Measurements from ENCODE around the gene LPIN1. TPM values are rescaled to one million over a fixed set of nuclear protein-coding genes. Genes with fewer than 3 reads are reported as not detected.

Gene LPIN1
- total and polyA plus RNA-seq, 2 of the 8 experiments (the other 6 are each of a cell fraction or from before 2014, with no cell fraction given): 4.3 to 9.8 TPM

DNA sequence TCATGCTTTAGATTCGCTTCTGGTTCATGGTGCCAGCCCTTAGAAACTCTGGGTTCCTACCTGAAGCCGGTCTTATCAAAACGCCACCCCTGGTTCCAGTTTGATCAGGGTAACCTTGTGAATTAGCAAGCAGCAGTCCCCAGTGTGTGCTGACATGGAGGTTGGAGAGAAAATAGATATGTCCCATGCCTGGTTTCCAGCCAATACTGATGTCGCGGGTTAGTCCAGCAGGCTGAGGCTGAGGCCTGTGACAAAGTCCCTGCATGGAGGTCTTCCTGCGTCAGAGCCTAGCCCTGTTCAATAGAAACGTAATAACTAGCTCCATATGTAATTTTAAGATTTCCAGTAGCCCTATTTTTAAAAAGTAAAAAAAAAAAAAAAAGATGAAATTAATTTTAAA is 28.2 kb downstream of the LPIN1 start:
- no peak overlapping the region for H4K91ac ChIP-seq (replicated peaks; ENCODE audit: insufficient read length, low read length)
- WGBS, 2 experiments (ENCODE audit: extremely low coverage in 1 of 2, insufficient coverage in 1 of 2, insufficient read length in 1 of 2, insufficient replicate concordance in 2 of 2, low coverage in 1 of 2, low lambda C conversion rate in 2 of 2, missing lambda C conversion rate in 1 of 2): 98% methylated on average over 7 of the region's 7 CpGs; no CpG with 5 or more reads in 1 of the 2 experiments
- TF ChIP-seq PHF8 (conservative IDR thresholded peaks at IDR 0.05; ENCODE audit: low read depth, low read length): no peak
- TF ChIP-seq, protein P1, sequence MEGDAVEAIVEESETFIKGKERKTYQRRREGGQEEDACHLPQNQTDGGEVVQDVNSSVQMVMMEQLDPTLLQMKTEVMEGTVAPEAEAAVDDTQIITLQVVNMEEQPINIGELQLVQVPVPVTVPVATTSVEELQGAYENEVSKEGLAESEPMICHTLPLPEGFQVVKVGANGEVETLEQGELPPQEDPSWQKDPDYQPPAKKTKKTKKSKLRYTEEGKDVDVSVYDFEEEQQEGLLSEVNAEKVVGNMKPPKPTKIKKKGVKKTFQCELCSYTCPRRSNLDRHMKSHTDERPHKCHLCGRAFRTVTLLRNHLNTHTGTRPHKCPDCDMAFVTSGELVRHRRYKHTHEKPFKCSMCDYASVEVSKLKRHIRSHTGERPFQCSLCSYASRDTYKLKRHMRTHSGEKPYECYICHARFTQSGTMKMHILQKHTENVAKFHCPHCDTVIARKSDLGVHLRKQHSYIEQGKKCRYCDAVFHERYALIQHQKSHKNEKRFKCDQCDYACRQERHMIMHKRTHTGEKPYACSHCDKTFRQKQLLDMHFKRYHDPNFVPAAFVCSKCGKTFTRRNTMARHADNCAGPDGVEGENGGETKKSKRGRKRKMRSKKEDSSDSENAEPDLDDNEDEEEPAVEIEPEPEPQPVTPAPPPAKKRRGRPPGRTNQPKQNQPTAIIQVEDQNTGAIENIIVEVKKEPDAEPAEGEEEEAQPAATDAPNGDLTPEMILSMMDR (IDR thresholded peaks at IDR 0.05; ENCODE audit: control extremely low read depth in 1 of 3, insufficient read depth in 1 of 3, low read depth in 1 of 3, low read length in 3 of 3): no peak

More for the DNA sequence above, 28.2 kb downstream of the LPIN1 start:
- H2BK5ac ChIP-seq (ENCODE audit: low read depth, low read length): no peak overlapping the region
- no peak overlapping the region for H3K56ac ChIP-seq (replicated peaks; ENCODE audit: insufficient read length, low read depth, low read length)
- no peak overlapping the region for H4K8ac ChIP-seq (ENCODE audit: extremely low read depth, insufficient read depth, low read length)
- peaks cover 2% of the 10 kb centered on the region in 2 experiments for H4K20me1 ChIP-seq (replicated peaks in 1 of 2; ENCODE audit: control insufficient read depth in 1 of 2, insufficient read depth in 2 of 2, low read length in 2 of 2)
- H3K79me1 ChIP-seq (ENCODE audit: low read depth, low read length): no peaks in the 10 kb centered on the region
- H3K4me2 ChIP-seq (ENCODE audit: insufficient read depth in 1 of 2, low read depth in 2 of 2, low read length in 2 of 2): no peak overlapping the region
- peaks cover 0 to 8% (median 2%) of the 10 kb centered on the region in 4 experiments; a peak in 5 of 8 replicates for H3K36me3 ChIP-seq (ENCODE audit: control insufficient read depth in 2 of 4, insufficient read depth in 4 of 4, low read length in 3 of 4)
- H3K23ac ChIP-seq (ENCODE audit: insufficient read length): no peak overlapping the region
- no peak overlapping the region for H2BK12ac ChIP-seq (ENCODE audit: low read depth, low read length)
- no peak overlapping the region for H3K9ac ChIP-seq (replicated peaks in 1 of 4; ENCODE audit: extremely low read depth in 1 of 4, low read depth in 3 of 4, low read length in 3 of 4)
- no peak for FAIRE-seq
- no peak overlapping the region for H2BK120ac ChIP-seq (replicated peaks; ENCODE audit: low read depth, low read length)
- H3K14ac ChIP-seq (ENCODE audit: insufficient read length): no peak overlapping the region
- H3K9me3 ChIP-seq (ENCODE audit: insufficient read depth in 2 of 2, low read depth in 1 of 2, low read length in 1 of 2): no peaks in the 10 kb centered on the region
- H3K18ac ChIP-seq (ENCODE audit: extremely low read depth, low read length): no peak overlapping the region
- H3K4me3 ChIP-seq (ENCODE audit: extremely low read depth in 1 of 4, insufficient read depth in 2 of 4, low read depth in 3 of 4, low read length in 4 of 4): no peak overlapping the region
- DNase-seq (ENCODE audit: low read depth in 1 of 2, low spot score in 2 of 2): no peak
- no peaks in the 10 kb centered on the region for H3K23me2 ChIP-seq (ENCODE audit: low read depth, low read length)
- no peak overlapping the region for H2BK20ac ChIP-seq (ENCODE audit: low read length)
- peaks cover 0 to 3% (median 1%) of the 10 kb centered on the region in 4 experiments; a peak in 3 of 7 replicates for H3K4me1 ChIP-seq (replicated peaks in 1 of 4; ENCODE audit: control insufficient read depth in 3 of 4, insufficient read depth in 4 of 4, low read length in 3 of 4)
- POLR2A ChIA-PET (ENCODE audit: partially characterized antibody): no interaction called here
- H3K27me3 ChIP-seq (replicated peaks in 1 of 4; ENCODE audit: control insufficient read depth in 3 of 4, extremely low read depth in 1 of 4, insufficient read depth in 3 of 4, low read length in 3 of 4): no peaks in the 10 kb centered on the region
- no peak overlapping the region for H2AK5ac ChIP-seq (ENCODE audit: low read depth, low read length)
- no peak overlapping the region for H2AFZ ChIP-seq (ENCODE audit: low read length)
- no peak overlapping the region for H2BK15ac ChIP-seq (ENCODE audit: low read length)
- no peak overlapping the region for H4K5ac ChIP-seq (ENCODE audit: insufficient read length, low read depth, low read length)
- no peak overlapping the region for H3K4ac ChIP-seq (replicated peaks; ENCODE audit: insufficient read length, low read depth, low read length)
- CTCF ChIA-PET (ENCODE audit: partially characterized antibody): interaction anchor here (0.6 to 3.0 kb wide), 14 partner anchors 9 to 97 kb away, joined by 3 to 19 read pairs (median 4); no protein-coding TSS in a partner anchor
- H3K27ac ChIP-seq (ENCODE audit: low read depth, low read length): no peak overlapping the region
- H3K79me2 ChIP-seq (ENCODE audit: control insufficient read depth in 1 of 2, insufficient read depth in 2 of 2, low read length in 2 of 2): no peaks in the 10 kb centered on the region

All from H1 (cell line).